H9 (cell line): Measurements from ENCODE around the gene MYCN. TPM values are rescaled to one million over a fixed set of nuclear protein-coding genes. Genes with fewer than 3 reads are reported as not detected.

Experiments
- DNase-seq: peaks from one replicate; pipeline ENCODE4 v3.0.0-alpha.2; 2017
- H2AFZ ChIP-seq: one replicate; pipeline ENCODE4 v1.6.1; 2013; ENCODE audit warnings: mild to moderate bottlenecking, low read length, control low read depth, moderate library complexity
- H2AK5ac ChIP-seq: 2 replicates; pipeline ENCODE4 v1.6.1; 2013; ENCODE audit warnings: low read length, control low read depth, mixed read lengths; ENCODE audit not compliant: insufficient read length
- H2BK120ac ChIP-seq: one replicate; pipeline ENCODE4 v1.6.1; 2013; ENCODE audit warnings: low read depth, mild to moderate bottlenecking, low read length, control low read depth, inconsistent platforms; ENCODE audit not compliant: poor library complexity, severe bottlenecking
- H2BK12ac ChIP-seq: 2 replicates; pipeline ENCODE4 v1.6.1; 2013; ENCODE audit warnings: low read length, control low read depth, mixed read lengths, low read depth; ENCODE audit not compliant: insufficient read length
- H2BK15ac ChIP-seq: 2 replicates; pipeline ENCODE4 v1.6.1; 2013; ENCODE audit warnings: low read depth, low read length, control low read depth
- H2BK20ac ChIP-seq: one replicate; pipeline ENCODE4 v1.6.1; 2013; ENCODE audit warnings: low read depth, mild to moderate bottlenecking, low read length, control low read depth, inconsistent platforms; ENCODE audit not compliant: poor library complexity, severe bottlenecking
- H2BK5ac ChIP-seq: 2 replicates; pipeline ENCODE4 v1.6.1; 2013; ENCODE audit warnings: low read length, control low read depth, mixed read lengths; ENCODE audit not compliant: insufficient read length
- H3K14ac ChIP-seq: 2 replicates; pipeline ENCODE4 v1.6.1; 2013; ENCODE audit warnings: low read length, control low read depth; ENCODE audit not compliant: insufficient read depth
- H3K18ac ChIP-seq: 2 replicates; pipeline ENCODE4 v1.6.1; 2013; ENCODE audit warnings: low read depth, mild to moderate bottlenecking, mixed read lengths, low read length, control low read depth; ENCODE audit not compliant: insufficient read length
- H3K23ac ChIP-seq: 2 replicates; pipeline ENCODE4 v1.6.1; 2013; ENCODE audit warnings: low read length, control low read depth, mixed read lengths, low read depth; ENCODE audit not compliant: insufficient read length
- H3K23me2 ChIP-seq: 2 replicates; pipeline ENCODE4 v1.6.1; 2013; ENCODE audit warnings: low read depth, mild to moderate bottlenecking, mixed read lengths, low read length, control low read depth; ENCODE audit not compliant: insufficient read length, poor library complexity, severe bottlenecking
- H3K27ac ChIP-seq: 2 replicates; pipeline ENCODE4 v1.5.1; 2013; ENCODE audit warnings: low read length, control low read depth, mixed read lengths, low read depth; ENCODE audit not compliant: insufficient read length
- H3K27me3 ChIP-seq: 2 replicates; pipeline ENCODE4 v1.6.1; 2013; ENCODE audit warnings: low read length, control low read depth, inconsistent platforms; ENCODE audit not compliant: insufficient read depth
- H3K4ac ChIP-seq: 2 replicates; pipeline ENCODE4 v1.6.1; 2013; ENCODE audit warnings: low read depth, mild to moderate bottlenecking, control low read depth, inconsistent platforms, low read length, moderate library complexity
- H3K4me1 ChIP-seq: 2 replicates; pipeline ENCODE4 v1.6.1; 2013; ENCODE audit warnings: low read length, control low read depth, inconsistent platforms; ENCODE audit not compliant: insufficient read depth
- H3K4me2 ChIP-seq: 2 replicates; pipeline ENCODE4 v1.6.1; 2013; ENCODE audit warnings: low read length, control low read depth, mixed read lengths; ENCODE audit not compliant: insufficient read length, insufficient read depth
- H3K56ac ChIP-seq: 2 replicates; pipeline ENCODE4 v1.6.1; 2013; ENCODE audit warnings: low read depth, mild to moderate bottlenecking, mixed read lengths, low read length, control low read depth; ENCODE audit not compliant: insufficient read length
- H3K79me1 ChIP-seq: 2 replicates; pipeline ENCODE4 v1.6.1; 2013; ENCODE audit warnings: low read depth, mild to moderate bottlenecking, moderate library complexity, low read length, control low read depth, inconsistent platforms; ENCODE audit not compliant: insufficient read depth, poor library complexity, severe bottlenecking
- H3K79me2 ChIP-seq: 2 replicates; pipeline ENCODE4 v1.6.1; 2013; ENCODE audit warnings: low read length, control low read depth, inconsistent platforms; ENCODE audit not compliant: insufficient read depth
- H3K9ac ChIP-seq: 2 replicates; pipeline ENCODE4 v1.6.1; 2013; ENCODE audit warnings: low read length, control low read depth, mixed read lengths; ENCODE audit not compliant: insufficient read length; ENCODE audit errors: extremely low read depth
- H3K9me3 ChIP-seq: one replicate; pipeline ENCODE4 v1.6.1; 2013; ENCODE audit warnings: low read depth, low read length, inconsistent platforms; ENCODE audit not compliant: control insufficient read depth
- H3T11ph ChIP-seq: one replicate; pipeline ENCODE4 v1.6.1; 2013; ENCODE audit warnings: mild to moderate bottlenecking, low read length, control low read depth, inconsistent platforms
- H4K20me1 ChIP-seq: one replicate; pipeline ENCODE4 v1.6.1; 2013; ENCODE audit not compliant: control insufficient read depth, insufficient read length, insufficient read depth
- H4K5ac ChIP-seq: 2 replicates; pipeline ENCODE4 v1.6.1; 2013; ENCODE audit warnings: low read depth, mild to moderate bottlenecking, mixed read lengths, low read length, control low read depth; ENCODE audit not compliant: insufficient read length
- H4K8ac ChIP-seq: replicated peaks from 2 replicates; pipeline ENCODE4 v1.6.1; 2013; ENCODE audit warnings: low read length, control low read depth, mixed read lengths, low read depth; ENCODE audit not compliant: insufficient read length
- H4K91ac ChIP-seq: 2 replicates; pipeline ENCODE4 v1.6.1; 2013; ENCODE audit warnings: low read depth, mild to moderate bottlenecking, moderate library complexity, mixed read lengths, low read length, control low read depth; ENCODE audit not compliant: insufficient read length
- H3K27ac Mint-ChIP-seq, 3 experiments: 2 replicates in 2 of 3; 3 replicates in 1 of 3; pipeline ENCODE4 v1.8.0; 2020 to 2021; ENCODE audit warnings: mixed read lengths in 3 of 3, mild to moderate bottlenecking in 1 of 3, moderate library complexity in 1 of 3
- H3K27me3 Mint-ChIP-seq: 2 replicates; pipeline ENCODE4 v1.8.0; 2021; ENCODE audit warnings: low read depth, mild to moderate bottlenecking, moderate library complexity, mixed read lengths
- H3K36me3 Mint-ChIP-seq, 3 experiments: 2 replicates in 2 of 3; 3 replicates in 1 of 3; pipeline ENCODE4 v1.8.0; 2020 to 2021; ENCODE audit warnings: low read depth in 3 of 3, mixed read lengths in 3 of 3; ENCODE audit not compliant: insufficient read depth in 1 of 3
- H3K4me1 Mint-ChIP-seq, 2 experiments: 2 replicates each; pipeline ENCODE4 v1.8.0; 2020; ENCODE audit warnings: mixed read lengths in 2 of 2
- H3K4me3 Mint-ChIP-seq, 2 experiments: 2 replicates in 1 of 2; 3 replicates in 1 of 2; pipeline ENCODE4 v1.8.0; 2020 to 2021; ENCODE audit warnings: mild to moderate bottlenecking in 2 of 2, mixed read lengths in 2 of 2, moderate library complexity in 1 of 2
- H3K9me3 Mint-ChIP-seq, 2 experiments: 2 replicates in 1 of 2; 3 replicates in 1 of 2; pipeline ENCODE4 v1.8.0; 2020; ENCODE audit warnings: mild to moderate bottlenecking in 2 of 2, mixed read lengths in 2 of 2, moderate library complexity in 1 of 2
- WGBS: extraction: QIAGEN DNeasy Blood & Tissue Kit; methylation state at CpG from one replicate; pipeline ENCODE4 v1.1.7; 2013; ENCODE audit warnings: missing lambda C conversion rate, low lambda C conversion rate, mixed read lengths; ENCODE audit not compliant: insufficient read length; ENCODE audit errors: extremely low coverage; 5-methylcytosine and 5-hydroxymethylcytosine counted together
- total RNA-seq: library from RNA; stranded (reverse); gene quantifications from 2 replicates; pipeline ENCODE4 v1.2.1, GENCODE V29; 2021
- TF ChIP-seq, protein P1 (sequence below): fragments of 200-600 bp; sonication (generic); conservative IDR thresholded peaks from 3 replicates; pipeline ENCODE4 v1.8.0; 2021; ENCODE audit warnings: antibody characterized with exemption, mild to moderate bottlenecking

Gene MYCN
- total RNA-seq, 1 experiment from 2014 or later: 100.0 TPM

- Histone ChIP-seq H3K79me2 (no peaks in the 10 kb centered on the region), H4K20me1 (no peaks in the 10 kb centered on the region), H2BK120ac (no peak overlapping the region), H3K27ac (no peak overlapping the region), H3K4ac (no peak overlapping the region), H3T11ph (no peak overlapping the region), H3K18ac (no peak overlapping the region), H3K23ac (no peak overlapping the region), H2BK12ac (no peak overlapping the region), H3K79me1 (no peaks in the 10 kb centered on the region), H3K23me2 (no peaks in the 10 kb centered on the region), H2BK15ac (no peak overlapping the region; the same call in 1 of the 2 replicates), H4K91ac (no peak overlapping the region), H3K27me3 (no peaks in the 10 kb centered on the region), H4K8ac (no peak overlapping the region), H3K9me3 (no peaks in the 10 kb centered on the region), H3K56ac (no peak overlapping the region), H2AFZ (no peak overlapping the region), H4K5ac (no peak overlapping the region), H3K4me2 (no peak overlapping the region), H3K14ac (no peak overlapping the region), H2BK20ac (no peak overlapping the region), H2AK5ac (no peak overlapping the region), H3K4me1 (peaks cover 14% of the 10 kb centered on the region; the same call in 1 of the 2 replicates), H3K9ac (no peak overlapping the region), H2BK5ac (no peak overlapping the region)
- Mint-ChIP-seq H3K27ac (0 out of 7 replicates have a peak overlapping the region, but pooled peaks of 1 of the 3 experiments have one; percentile 46), H3K36me3 (peaks cover 8 to 14% (median 12%) of the 10 kb centered on the region in 3 experiments; a peak in 6 of 7 replicates), H3K4me1 (peaks cover 36 to 44% of the 10 kb centered on the region in 2 experiments), H3K9me3 (peaks cover 12 to 21% of the 10 kb centered on the region in 2 experiments; a peak in 4 of 5 replicates), H3K4me3 (no peak overlapping the region), H3K27me3 (no peaks in the 10 kb centered on the region)
- WGBS: no CpG with 5 or more reads among the region's 7 CpGs
- TF ChIP-seq, protein P1, sequence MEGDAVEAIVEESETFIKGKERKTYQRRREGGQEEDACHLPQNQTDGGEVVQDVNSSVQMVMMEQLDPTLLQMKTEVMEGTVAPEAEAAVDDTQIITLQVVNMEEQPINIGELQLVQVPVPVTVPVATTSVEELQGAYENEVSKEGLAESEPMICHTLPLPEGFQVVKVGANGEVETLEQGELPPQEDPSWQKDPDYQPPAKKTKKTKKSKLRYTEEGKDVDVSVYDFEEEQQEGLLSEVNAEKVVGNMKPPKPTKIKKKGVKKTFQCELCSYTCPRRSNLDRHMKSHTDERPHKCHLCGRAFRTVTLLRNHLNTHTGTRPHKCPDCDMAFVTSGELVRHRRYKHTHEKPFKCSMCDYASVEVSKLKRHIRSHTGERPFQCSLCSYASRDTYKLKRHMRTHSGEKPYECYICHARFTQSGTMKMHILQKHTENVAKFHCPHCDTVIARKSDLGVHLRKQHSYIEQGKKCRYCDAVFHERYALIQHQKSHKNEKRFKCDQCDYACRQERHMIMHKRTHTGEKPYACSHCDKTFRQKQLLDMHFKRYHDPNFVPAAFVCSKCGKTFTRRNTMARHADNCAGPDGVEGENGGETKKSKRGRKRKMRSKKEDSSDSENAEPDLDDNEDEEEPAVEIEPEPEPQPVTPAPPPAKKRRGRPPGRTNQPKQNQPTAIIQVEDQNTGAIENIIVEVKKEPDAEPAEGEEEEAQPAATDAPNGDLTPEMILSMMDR: no peak
- no peak for DNase-seq
Observed at GRCh38 chr2:15895615-15896469, 44.5 kb upstream of the MYCN start.
